Peyer's patch (tissue), 4 donors: ENCODE data around the gene SIK2. TPM values are rescaled to one million over a fixed set of nuclear protein-coding genes. Genes with fewer than 3 reads are reported as not detected.
"Not testable (repeated sequence)": the region's sequence is repeated elsewhere in the genome, so short reads cannot be mapped to it uniquely, and the experiment has no call there.

Source experiments
- DNase-seq, 3 donors: peaks; one replicate each; pipeline ENCODE4 v3.0.0-alpha.2; 2017 to 2019
- H3K27ac ChIP-seq, 4 donors: fragments of 200-600 bp; sonication (generic); one replicate each; pipeline ENCODE4 v1.5.1; 2016 to 2019
- H3K27me3 ChIP-seq, 2 donors: fragments of 200-600 bp; sonication (generic); one replicate each; pipeline ENCODE4 v1.5.1; 2019
- H3K36me3 ChIP-seq, 3 donors: fragments of 200-600 bp; sonication (generic); one replicate each; pipeline ENCODE4 v1.5.1; 2016 to 2019
- H3K4me1 ChIP-seq, 4 donors: fragments of 200-600 bp; sonication (generic); one replicate each; pipeline ENCODE4 v1.5.1; 2016 to 2019
- H3K4me3 ChIP-seq, 4 donors: fragments of 200-600 bp; sonication (generic); 1 replicate in 3 of 4; 2 replicates in 1 of 4; pipeline ENCODE4 v1.5.1; 2016 to 2019; ENCODE audit warnings: mild to moderate bottlenecking in 1 of 4
- H3K9me3 ChIP-seq, 4 donors: fragments of 200-600 bp; sonication (generic); one replicate each; pipeline ENCODE4 v1.5.1; 2016 to 2019; ENCODE audit warnings: mild to moderate bottlenecking in 1 of 4
- POLR2A ChIP-seq, 2 donors: fragments of 450-650 bp; IDR thresholded peaks; one replicate each; pipeline ENCODE4 v1.5.1; 2017; ENCODE audit warnings: antibody characterized with exemption in 2 of 2, mild to moderate bottlenecking in 2 of 2, moderate library complexity in 2 of 2
- total RNA-seq, 4 donors: library from RNA; depleted of rRNA; stranded (reverse); fragments of >200 nt; gene quantifications; one replicate each; pipeline ENCODE4 v1.1.0, GENCODE V29; 2016
- TF ChIP-seq, protein P1 (sequence below), 6 experiments: fragments of 450-650 bp in 4 of 6; fragments of 200-600 bp in 2 of 6; sonication (generic) in 1 of 6; IDR thresholded peaks; one replicate each; pipeline ENCODE4 v1.5.1; 2017 to 2019; ENCODE audit warnings: antibody characterized with exemption in 6 of 6, mild to moderate bottlenecking in 3 of 6, moderate library complexity in 1 of 6

The SIK2 gene
- total RNA-seq, 4 donors from 2014 or later, result 12.4 to 16.3 (median 14.4) TPM

GRCh38 chr11:111644922-111645321 is 42.7 kb downstream of the SIK2 start:
- Histone ChIP-seq H3K36me3 (no peaks in the 10 kb centered on the region), H3K9me3 (no peaks in the 10 kb centered on the region), H3K4me3 (no peak overlapping the region), H3K27me3 (no peaks in the 10 kb centered on the region), H3K4me1 (peaks cover 0 to 14% (median 0%) of the 10 kb centered on the region in 4 donors), H3K27ac (no peak overlapping the region)
- no peak for DNase-seq
- TF ChIP-seq, protein P1, sequence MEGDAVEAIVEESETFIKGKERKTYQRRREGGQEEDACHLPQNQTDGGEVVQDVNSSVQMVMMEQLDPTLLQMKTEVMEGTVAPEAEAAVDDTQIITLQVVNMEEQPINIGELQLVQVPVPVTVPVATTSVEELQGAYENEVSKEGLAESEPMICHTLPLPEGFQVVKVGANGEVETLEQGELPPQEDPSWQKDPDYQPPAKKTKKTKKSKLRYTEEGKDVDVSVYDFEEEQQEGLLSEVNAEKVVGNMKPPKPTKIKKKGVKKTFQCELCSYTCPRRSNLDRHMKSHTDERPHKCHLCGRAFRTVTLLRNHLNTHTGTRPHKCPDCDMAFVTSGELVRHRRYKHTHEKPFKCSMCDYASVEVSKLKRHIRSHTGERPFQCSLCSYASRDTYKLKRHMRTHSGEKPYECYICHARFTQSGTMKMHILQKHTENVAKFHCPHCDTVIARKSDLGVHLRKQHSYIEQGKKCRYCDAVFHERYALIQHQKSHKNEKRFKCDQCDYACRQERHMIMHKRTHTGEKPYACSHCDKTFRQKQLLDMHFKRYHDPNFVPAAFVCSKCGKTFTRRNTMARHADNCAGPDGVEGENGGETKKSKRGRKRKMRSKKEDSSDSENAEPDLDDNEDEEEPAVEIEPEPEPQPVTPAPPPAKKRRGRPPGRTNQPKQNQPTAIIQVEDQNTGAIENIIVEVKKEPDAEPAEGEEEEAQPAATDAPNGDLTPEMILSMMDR (IDR thresholded peaks at IDR 0.05), result no peak
- no peak for TF ChIP-seq POLR2A (IDR thresholded peaks at IDR 0.05)

DNA sequence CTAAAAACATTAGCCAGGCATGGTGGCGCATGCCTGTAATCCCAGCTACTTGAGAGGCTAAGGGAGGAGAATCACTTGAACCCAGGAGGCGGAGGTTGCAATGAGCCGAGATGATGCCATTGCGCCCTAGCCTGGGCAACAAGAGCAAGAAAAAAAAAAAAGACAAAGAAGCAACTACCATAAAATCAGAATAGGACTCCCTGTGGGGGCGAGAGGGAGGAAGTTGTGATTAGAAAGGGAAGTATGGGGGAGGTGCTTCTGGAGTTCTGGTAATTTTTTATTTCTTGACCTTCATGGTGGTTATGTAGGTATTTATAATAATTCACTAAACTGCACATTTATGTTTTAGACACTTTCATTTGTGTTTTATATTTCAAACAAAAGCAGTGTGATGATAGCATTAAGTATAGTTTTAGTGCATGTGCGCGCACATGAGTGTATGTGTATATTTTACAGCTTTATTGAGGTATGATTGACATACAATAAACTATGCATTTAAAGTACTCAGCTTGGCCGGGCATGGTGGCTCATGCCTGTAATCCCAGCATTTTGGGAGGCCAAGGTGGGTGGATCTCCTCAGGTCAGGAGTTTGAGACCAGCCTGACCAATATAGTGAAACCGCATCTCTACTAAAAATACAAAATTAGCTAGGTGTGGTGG is 43.5 kb downstream of the SIK2 start:
- no peak for DNase-seq
- Histone ChIP-seq H3K27me3 (no peaks in the 10 kb centered on the region), H3K4me3 (no peak overlapping the region), H3K9me3 (no peaks in the 10 kb centered on the region), H3K4me1 (peaks cover 0 to 14% (median 0%) of the 10 kb centered on the region in 4 donors), H3K36me3 (no peaks in the 10 kb centered on the region), H3K27ac (no peak overlapping the region)
- TF ChIP-seq, protein P1 (IDR thresholded peaks at IDR 0.05), result no peak
- TF ChIP-seq POLR2A (IDR thresholded peaks at IDR 0.05), result no peak

DNA sequence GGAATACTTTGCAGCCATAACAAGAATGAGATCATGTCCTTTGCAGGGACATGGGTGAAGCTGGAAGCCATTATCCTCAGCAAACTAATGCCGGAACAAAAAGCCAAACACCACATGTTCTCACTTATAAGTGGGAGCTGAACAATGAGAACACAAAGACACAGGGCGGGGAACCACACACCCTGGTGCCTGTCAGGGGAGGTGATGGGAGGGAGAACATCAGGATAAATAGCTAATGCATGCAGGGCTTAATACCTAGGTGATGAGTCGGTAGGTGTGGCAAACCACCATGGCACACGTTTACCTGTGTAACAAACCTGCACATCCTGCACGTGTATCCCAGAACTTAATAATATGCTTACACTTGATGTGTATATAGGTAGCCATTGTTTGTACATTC is 49.1 kb downstream of the SIK2 start:
- H3K9me3 ChIP-seq, result not testable (repeated sequence)

DNA sequence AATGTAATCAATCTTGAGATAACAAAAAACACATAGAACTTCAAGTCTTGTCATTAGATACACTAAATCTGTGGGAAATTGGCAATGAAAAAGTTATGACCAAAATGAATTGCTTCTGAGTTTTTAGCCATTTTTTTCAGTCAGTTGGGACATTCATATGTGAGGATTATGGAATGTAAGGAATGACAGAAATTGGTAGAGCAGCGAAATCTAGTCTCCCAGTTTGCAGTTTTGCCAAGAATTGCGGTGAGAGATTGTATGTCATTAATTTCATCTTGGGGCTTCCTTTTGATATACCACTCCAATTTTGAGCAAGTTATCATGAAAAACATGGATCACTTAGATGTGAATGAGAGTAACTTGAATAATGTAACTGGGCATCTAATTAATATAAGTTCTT is 49.9 kb downstream of the SIK2 start:
- TF ChIP-seq, protein P1 (IDR thresholded peaks at IDR 0.05), result no peak
- TF ChIP-seq POLR2A (IDR thresholded peaks at IDR 0.05), result no peak
- Histone ChIP-seq H3K36me3 (no peaks in the 10 kb centered on the region), H3K27me3 (no peaks in the 10 kb centered on the region), H3K9me3 (no peaks in the 10 kb centered on the region), H3K4me3 (no peak overlapping the region), H3K27ac (no peak overlapping the region), H3K4me1 (no peaks in the 10 kb centered on the region)
- no peak for DNase-seq

More for the DNA sequence above, 49.1 kb downstream of the SIK2 start:
- DNase-seq, H3K36me3 ChIP-seq, H3K27me3 ChIP-seq, H3K4me1 ChIP-seq, H3K4me3 ChIP-seq, H3K27ac ChIP-seq: not testable (repeated sequence)

- H3K4me1 ChIP-seq, result no peaks in the 10 kb centered on the region
Observed at GRCh38 chr11:111654601-111655000, 52.4 kb downstream of the SIK2 start.

DNA sequence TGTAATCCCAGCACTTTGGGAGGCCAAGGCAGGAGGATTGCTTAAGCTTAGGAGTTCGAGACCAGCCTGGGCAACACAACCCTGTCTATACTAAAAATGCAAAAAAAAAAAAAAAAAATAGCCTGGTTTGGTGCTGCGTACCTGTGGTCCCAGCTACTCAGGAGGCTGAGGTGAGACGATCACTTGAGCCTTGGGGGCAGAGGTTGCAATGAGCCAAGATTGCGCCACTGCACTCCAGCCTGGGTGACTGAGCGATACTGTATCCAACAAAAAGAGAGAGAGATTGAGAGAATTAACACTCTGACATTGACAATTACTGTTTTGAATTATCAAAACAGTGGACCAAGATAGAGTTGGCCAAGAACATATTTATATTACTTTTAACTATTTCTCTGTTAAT is 53.7 kb downstream of the SIK2 start:
- Histone ChIP-seq H3K36me3 (no peaks in the 10 kb centered on the region), H3K27me3 (no peaks in the 10 kb centered on the region), H3K9me3 (no peaks in the 10 kb centered on the region), H3K4me3 (no peak overlapping the region), H3K4me1 (no peaks in the 10 kb centered on the region), H3K27ac (no peak overlapping the region)
- TF ChIP-seq POLR2A (IDR thresholded peaks at IDR 0.05), result no peak
- TF ChIP-seq, protein P1 (IDR thresholded peaks at IDR 0.05), result no peak
- no peak for DNase-seq

More at GRCh38 chr11:111654601-111655000, 52.4 kb downstream of the SIK2 start:
- H3K27me3 ChIP-seq, result no peaks in the 10 kb centered on the region
- no peak overlapping the region for H3K27ac ChIP-seq
- H3K9me3 ChIP-seq, result no peaks in the 10 kb centered on the region
- DNase-seq, result no peak
- H3K4me3 ChIP-seq, result no peak overlapping the region
- no peaks in the 10 kb centered on the region for H3K36me3 ChIP-seq
- TF ChIP-seq, protein P1 (IDR thresholded peaks at IDR 0.05), result no peak
- TF ChIP-seq POLR2A (IDR thresholded peaks at IDR 0.05), result no peak

DNA sequence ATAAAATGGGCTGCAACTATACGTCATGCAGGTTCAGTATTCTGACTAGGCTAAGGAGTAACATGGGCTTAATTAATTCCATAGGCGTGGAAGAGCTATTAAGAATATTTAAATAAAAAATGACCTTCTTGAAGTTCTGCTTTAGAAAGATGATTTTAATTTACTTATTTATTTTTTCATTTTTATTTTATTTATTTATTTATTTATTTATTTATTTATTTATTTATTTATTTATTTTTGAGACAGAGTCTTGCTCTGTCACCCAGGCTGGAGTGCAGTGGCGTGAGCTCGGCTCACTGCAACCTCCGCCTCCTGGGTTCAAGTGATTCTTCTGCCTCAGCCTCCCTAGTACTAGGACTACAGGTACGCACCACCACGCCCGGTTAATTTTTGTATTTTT is 55.7 kb downstream of the SIK2 start:
- H3K4me1 ChIP-seq, DNase-seq, H3K27me3 ChIP-seq, H3K4me3 ChIP-seq, H3K9me3 ChIP-seq, H3K27ac ChIP-seq, H3K36me3 ChIP-seq: not testable (repeated sequence)

DNA sequence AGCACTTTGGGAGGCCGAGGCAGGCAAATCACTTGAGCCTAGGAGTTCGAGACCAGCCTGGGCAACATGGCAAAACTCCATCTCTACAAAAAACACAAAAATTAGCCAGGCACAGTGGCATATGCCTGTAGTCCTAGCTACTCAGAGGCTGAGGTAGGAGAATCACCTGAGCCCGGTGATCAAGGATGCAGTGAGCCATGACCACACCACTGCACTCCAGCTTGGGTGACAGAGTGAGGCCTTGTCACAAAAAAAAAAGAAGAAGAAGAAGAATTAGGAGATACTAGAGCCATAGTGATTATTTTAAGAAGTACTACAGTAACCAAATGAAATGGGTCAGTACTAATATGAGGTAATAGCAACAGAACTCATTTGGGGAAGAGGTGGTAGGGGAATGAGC is 56.2 kb downstream of the SIK2 start:
- not testable (repeated sequence) for H3K27ac ChIP-seq, H3K27me3 ChIP-seq, DNase-seq, H3K4me3 ChIP-seq, H3K4me1 ChIP-seq, H3K36me3 ChIP-seq, H3K9me3 ChIP-seq
